H1 (cell line): Measurements from ENCODE around the gene ETFBKMT.
"Not testable (repeated sequence)": the region's sequence is repeated elsewhere in the genome, so short reads cannot be mapped to it uniquely, and the experiment has no call there.

ENCODE experiments used
- BRCA1 ChIP-seq: IDR thresholded peaks from 2 replicates; pipeline ENCODE4 v1.6.1; 2012; ENCODE audit warnings: low read depth, low read length, improper control_type of control experiment
- CTCF ChIP-seq, 3 experiments: IDR thresholded peaks; 1 replicate in 2 of 3; 2 replicates in 1 of 3; pipeline versions ENCODE4 v1.5.1 to v1.6.1; 2011; ENCODE audit warnings: low read length in 3 of 3, mild to moderate bottlenecking in 3 of 3, inconsistent platforms in 2 of 3, low read depth in 1 of 3, moderate library complexity in 1 of 3; ENCODE audit not compliant: insufficient read depth in 1 of 3; ENCODE audit errors: control extremely low read depth in 1 of 3
- EP300 ChIP-seq, 2 experiments: IDR thresholded peaks; 1 replicate in 1 of 2; 2 replicates in 1 of 2; pipeline ENCODE4 v1.6.1; 2011 to 2012; ENCODE audit warnings: low read depth in 2 of 2, low read length in 2 of 2, mild to moderate bottlenecking in 2 of 2, borderline replicate concordance in 1 of 2, inconsistent platforms in 1 of 2, moderate library complexity in 1 of 2
- POLR2AphosphoS5 ChIP-seq: IDR thresholded peaks from 2 replicates; pipeline ENCODE4 v1.6.1; 2011; ENCODE audit warnings: low read depth, low read length
- SIN3A ChIP-seq, 2 experiments: IDR thresholded peaks in 1 of 2; conservative IDR thresholded peaks in 1 of 2; 2 replicates each; pipeline ENCODE4 v1.6.1; 2011 to 2012; ENCODE audit warnings: low read length in 2 of 2, improper control_type of control experiment in 1 of 2, low read depth in 1 of 2, mild to moderate bottlenecking in 1 of 2

DNA sequence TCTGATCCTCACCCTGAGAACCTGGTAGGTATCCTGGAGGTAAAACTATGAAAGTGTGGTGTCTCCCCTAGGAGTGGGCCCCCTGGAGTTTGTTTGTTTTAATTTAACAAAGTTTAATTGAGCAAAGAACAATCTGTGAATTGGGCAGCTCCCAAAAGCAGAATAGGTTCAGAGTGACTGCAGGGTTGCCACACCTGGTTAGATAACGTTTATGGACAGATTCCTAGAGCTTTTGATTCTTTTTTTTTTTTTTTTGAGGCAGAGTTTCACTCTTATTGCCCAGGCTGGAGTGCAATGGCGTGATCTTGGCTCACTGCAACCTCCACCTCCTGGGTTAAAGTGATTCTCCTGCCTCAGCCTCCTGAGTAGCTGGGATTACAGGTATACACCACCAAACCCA, 10.1 kb downstream of the ETFBKMT start:
- not testable (repeated sequence) for TF ChIP-seq CTCF (IDR thresholded peaks at IDR 0.05; ENCODE audit: control extremely low read depth in 1 of 3, insufficient read depth in 1 of 3, low read depth in 1 of 3, low read length in 3 of 3); SIN3A (conservative IDR thresholded peaks at IDR 0.05 in 1 of 2, IDR thresholded peaks at IDR 0.05 in 1 of 2; ENCODE audit: low read depth in 1 of 2, low read length in 2 of 2); BRCA1; EP300 (IDR thresholded peaks at IDR 0.05; ENCODE audit: borderline replicate concordance in 1 of 2, low read depth in 2 of 2, low read length in 2 of 2); POLR2AphosphoS5
